GM23338 (cell line): ENCODE data around the gene HERPUD1. TPM values are rescaled to one million over a fixed set of nuclear protein-coding genes. Genes with fewer than 3 reads are reported as not detected.

Experiments used
- ATAC-seq: fragments of 200-7000 bp; cut with Tn5 transposase; 3 replicates; pipeline ENCODE4 v1.9.1; 2020
- DNase-seq: peaks from one replicate; pipeline ENCODE4 v3.0.0-alpha.2; 2015; ENCODE audit warnings: low spot score
- H2AFZ ChIP-seq: fragments of 200-600 bp; sonication (generic); 2 replicates; pipeline ENCODE4 v1.8.0; 2016; ENCODE audit warnings: antibody characterized with exemption, mild to moderate bottlenecking, moderate library complexity
- H3F3A ChIP-seq: fragments of 200-600 bp; sonication (generic); replicated peaks from 2 replicates; pipeline ENCODE4 v1.8.0; 2017; ENCODE audit warnings: antibody characterized with exemption, mixed run types, low read depth
- H3K27ac ChIP-seq: fragments of 200-600 bp; sonication (generic); 2 replicates; pipeline ENCODE4 v1.6.1; 2016; ENCODE audit warnings: low read depth
- H3K27me3 ChIP-seq: fragments of 200-600 bp; sonication (generic); 2 replicates; pipeline ENCODE4 v1.8.0; 2016; ENCODE audit warnings: mild to moderate bottlenecking, mixed run types, moderate library complexity; ENCODE audit not compliant: insufficient read depth
- H3K36me3 ChIP-seq: fragments of 200-600 bp; sonication (generic); 2 replicates; pipeline ENCODE4 v1.8.0; 2016; ENCODE audit warnings: mild to moderate bottlenecking; ENCODE audit not compliant: insufficient read depth
- H3K4me1 ChIP-seq: fragments of 200-600 bp; sonication (generic); 2 replicates; pipeline ENCODE4 v1.8.0; 2016; ENCODE audit warnings: mild to moderate bottlenecking, moderate library complexity; ENCODE audit not compliant: insufficient read depth
- H3K4me2 ChIP-seq: fragments of 200-600 bp; sonication (generic); 2 replicates; pipeline ENCODE4 v1.7.1; 2017; ENCODE audit warnings: mixed run types
- H3K4me3 ChIP-seq: fragments of 200-600 bp; sonication (generic); 2 replicates; pipeline ENCODE4 v1.6.1; 2016; ENCODE audit warnings: mixed run types
- H3K79me2 ChIP-seq: fragments of 200-600 bp; sonication (generic); replicated peaks from 2 replicates; pipeline ENCODE4 v1.8.0; 2017; ENCODE audit warnings: mild to moderate bottlenecking; ENCODE audit not compliant: insufficient read depth
- H3K9me2 ChIP-seq: fragments of 200-600 bp; sonication (generic); 2 replicates; pipeline ENCODE4 v1.8.0; 2017; ENCODE audit not compliant: insufficient read depth
- H4K20me1 ChIP-seq: fragments of 200-600 bp; sonication (generic); replicated peaks from 2 replicates; pipeline ENCODE4 v1.8.0; 2017; ENCODE audit warnings: mild to moderate bottlenecking; ENCODE audit not compliant: insufficient read depth
- H3K27ac Mint-ChIP-seq: 2 replicates; pipeline ENCODE4 v1.8.0; 2020; ENCODE audit warnings: inconsistent platforms, mild to moderate bottlenecking, moderate library complexity, mixed read lengths
- H3K27me3 Mint-ChIP-seq: 3 replicates; pipeline ENCODE4 v1.8.0; 2022; ENCODE audit warnings: low read depth, mild to moderate bottlenecking, moderate library complexity, mixed read lengths, inconsistent platforms; ENCODE audit not compliant: insufficient read depth, poor library complexity
- H3K36me3 Mint-ChIP-seq: 3 replicates; pipeline ENCODE4 v1.8.0; 2021; ENCODE audit warnings: low read depth, mild to moderate bottlenecking, inconsistent platforms, moderate library complexity, mixed read lengths
- H3K4me1 Mint-ChIP-seq: 3 replicates; pipeline ENCODE4 v1.8.0; 2020; ENCODE audit warnings: mild to moderate bottlenecking, inconsistent platforms, mixed read lengths
- H3K4me3 Mint-ChIP-seq: 3 replicates; pipeline ENCODE4 v1.8.0; 2021; ENCODE audit warnings: moderate library complexity, mild to moderate bottlenecking, inconsistent platforms, mixed read lengths
- H3K9me3 Mint-ChIP-seq: 3 replicates; pipeline ENCODE4 v1.8.0; 2020; ENCODE audit warnings: moderate library complexity, mild to moderate bottlenecking, inconsistent platforms, mixed read lengths
- CREB1 ChIP-seq: fragments of 250-450 bp; sonication (Bioruptor Pico); IDR thresholded peaks from 2 replicates; pipeline ENCODE4 v1.5.0; 2020; ENCODE audit warnings: low read depth, mild to moderate bottlenecking, moderate library complexity
- EZH2 ChIP-seq: fragments of 200-600 bp; sonication (generic); IDR thresholded peaks from one replicate; pipeline ENCODE4 v1.8.0; 2017; ENCODE audit warnings: antibody characterized with exemption, mild to moderate bottlenecking, low read depth; ENCODE audit not compliant: unreplicated experiment
- EZH2phosphoT487 ChIP-seq: fragments of 200-600 bp; sonication (generic); IDR thresholded peaks from one replicate; pipeline ENCODE4 v1.8.1; 2018; ENCODE audit warnings: antibody characterized with exemption; ENCODE audit not compliant: unreplicated experiment
- JUNB ChIP-seq: IDR thresholded peaks from one replicate; pipeline ENCODE4 v1.6.1; 2016; ENCODE audit warnings: antibody characterized with exemption; ENCODE audit not compliant: unreplicated experiment
- NANOG ChIP-seq: IDR thresholded peaks from 2 replicates; pipeline ENCODE4 v1.6.1; 2016; ENCODE audit warnings: antibody characterized with exemption, borderline replicate concordance
- POLR2AphosphoS5 ChIP-seq: IDR thresholded peaks from 2 replicates; pipeline ENCODE4 v1.6.1; 2016; ENCODE audit warnings: antibody characterized with exemption, low read depth
- STAT1 ChIP-seq: IDR thresholded peaks from one replicate; pipeline ENCODE4 v1.6.1; 2016; ENCODE audit warnings: antibody characterized with exemption; ENCODE audit not compliant: unreplicated experiment
- ZNF331 ChIP-seq: fragments of 250-450 bp; sonication (Bioruptor Pico); IDR thresholded peaks from 2 replicates; pipeline ENCODE4 v1.5.0; 2020; ENCODE audit warnings: low read depth, mild to moderate bottlenecking, moderate library complexity
- polyA plus RNA-seq: library from polyadenylated mRNA; unstranded; fragments of >200 nt; fragmentation: Nextera tagmentation; extraction: Ambion mirVana; gene quantifications from 2 replicates; pipeline ENCODE4 v1.2.1, GENCODE V29; 2016
- total RNA-seq: library from RNA; depleted of rRNA; stranded (reverse); fragments of >200 nt; shearing (Covaris generic); gene quantifications from 2 replicates; pipeline ENCODE4 v1.2.3, GENCODE V29; 2014
- TF ChIP-seq, protein P1 (sequence below): fragments of 250-450 bp; sonication (Bioruptor Pico); IDR thresholded peaks from 2 replicates; pipeline ENCODE4 v1.5.0; 2020; ENCODE audit warnings: mild to moderate bottlenecking, moderate library complexity
- TF ChIP-seq, protein P2 (sequence below): IDR thresholded peaks from one replicate; pipeline ENCODE4 v1.6.1; 2018; ENCODE audit warnings: antibody characterized with exemption; ENCODE audit not compliant: unreplicated experiment
- TF ChIP-seq, protein P3 (sequence below): IDR thresholded peaks from 2 replicates; pipeline ENCODE4 v1.6.1; 2016; ENCODE audit warnings: antibody characterized with exemption

Gene HERPUD1
- total and polyA plus RNA-seq, 2 experiments from 2014 or later = 41.1 to 44.1 TPM

DNA sequence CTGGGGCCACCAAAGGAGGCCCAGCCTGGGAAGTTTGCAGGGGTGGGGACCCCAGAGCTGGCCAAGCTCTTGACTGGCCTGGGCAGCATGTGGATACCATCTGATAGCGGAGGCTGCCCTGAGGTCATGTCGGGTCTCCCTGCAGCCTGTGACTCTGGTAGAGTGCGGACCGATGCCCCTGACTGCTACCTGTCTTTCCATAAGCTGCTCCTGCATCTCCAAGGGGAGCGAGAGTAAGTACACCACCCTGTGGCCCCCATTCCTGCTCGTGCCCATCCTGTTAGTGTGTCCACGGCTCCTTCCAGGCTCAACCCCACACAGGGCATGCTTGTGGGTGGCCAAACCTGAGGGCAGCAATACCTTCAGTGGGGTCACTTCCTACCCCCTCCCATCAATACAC, 37.8 kb downstream of the HERPUD1 start:
- H3K27ac Mint-ChIP-seq = no peak overlapping the region
- peaks cover 10% of the 10 kb centered on the region for H3K27me3 Mint-ChIP-seq
- Histone ChIP-seq H3K36me3 (no peaks in the 10 kb centered on the region), H3K9me2 (no peaks in the 10 kb centered on the region), H3K4me1 (no peaks in the 10 kb centered on the region), H3K27me3 (no peaks in the 10 kb centered on the region), H4K20me1 (no peaks in the 10 kb centered on the region), H3K4me2 (no peak overlapping the region), H3K4me3 (no peak overlapping the region), H2AFZ (no peak overlapping the region), H3K27ac (no peak overlapping the region), H3K79me2 (no peaks in the 10 kb centered on the region), H3F3A (no peaks in the 10 kb centered on the region)
- ATAC-seq (no peak), DNase-seq (no peak)
- H3K9me3 Mint-ChIP-seq = peaks cover 2% of the 10 kb centered on the region; the same call in 1 of the 3 replicates
- H3K4me1 Mint-ChIP-seq = no peaks in the 10 kb centered on the region; the same call in 2 of the 3 replicates
- H3K36me3 Mint-ChIP-seq = no peaks in the 10 kb centered on the region
- TF ChIP-seq CREB1 (CRISPR knock-in tag) = no peak
- TF ChIP-seq EZH2phosphoT487 = no peak
- TF ChIP-seq STAT1 = no peak
- TF ChIP-seq, protein P1, sequence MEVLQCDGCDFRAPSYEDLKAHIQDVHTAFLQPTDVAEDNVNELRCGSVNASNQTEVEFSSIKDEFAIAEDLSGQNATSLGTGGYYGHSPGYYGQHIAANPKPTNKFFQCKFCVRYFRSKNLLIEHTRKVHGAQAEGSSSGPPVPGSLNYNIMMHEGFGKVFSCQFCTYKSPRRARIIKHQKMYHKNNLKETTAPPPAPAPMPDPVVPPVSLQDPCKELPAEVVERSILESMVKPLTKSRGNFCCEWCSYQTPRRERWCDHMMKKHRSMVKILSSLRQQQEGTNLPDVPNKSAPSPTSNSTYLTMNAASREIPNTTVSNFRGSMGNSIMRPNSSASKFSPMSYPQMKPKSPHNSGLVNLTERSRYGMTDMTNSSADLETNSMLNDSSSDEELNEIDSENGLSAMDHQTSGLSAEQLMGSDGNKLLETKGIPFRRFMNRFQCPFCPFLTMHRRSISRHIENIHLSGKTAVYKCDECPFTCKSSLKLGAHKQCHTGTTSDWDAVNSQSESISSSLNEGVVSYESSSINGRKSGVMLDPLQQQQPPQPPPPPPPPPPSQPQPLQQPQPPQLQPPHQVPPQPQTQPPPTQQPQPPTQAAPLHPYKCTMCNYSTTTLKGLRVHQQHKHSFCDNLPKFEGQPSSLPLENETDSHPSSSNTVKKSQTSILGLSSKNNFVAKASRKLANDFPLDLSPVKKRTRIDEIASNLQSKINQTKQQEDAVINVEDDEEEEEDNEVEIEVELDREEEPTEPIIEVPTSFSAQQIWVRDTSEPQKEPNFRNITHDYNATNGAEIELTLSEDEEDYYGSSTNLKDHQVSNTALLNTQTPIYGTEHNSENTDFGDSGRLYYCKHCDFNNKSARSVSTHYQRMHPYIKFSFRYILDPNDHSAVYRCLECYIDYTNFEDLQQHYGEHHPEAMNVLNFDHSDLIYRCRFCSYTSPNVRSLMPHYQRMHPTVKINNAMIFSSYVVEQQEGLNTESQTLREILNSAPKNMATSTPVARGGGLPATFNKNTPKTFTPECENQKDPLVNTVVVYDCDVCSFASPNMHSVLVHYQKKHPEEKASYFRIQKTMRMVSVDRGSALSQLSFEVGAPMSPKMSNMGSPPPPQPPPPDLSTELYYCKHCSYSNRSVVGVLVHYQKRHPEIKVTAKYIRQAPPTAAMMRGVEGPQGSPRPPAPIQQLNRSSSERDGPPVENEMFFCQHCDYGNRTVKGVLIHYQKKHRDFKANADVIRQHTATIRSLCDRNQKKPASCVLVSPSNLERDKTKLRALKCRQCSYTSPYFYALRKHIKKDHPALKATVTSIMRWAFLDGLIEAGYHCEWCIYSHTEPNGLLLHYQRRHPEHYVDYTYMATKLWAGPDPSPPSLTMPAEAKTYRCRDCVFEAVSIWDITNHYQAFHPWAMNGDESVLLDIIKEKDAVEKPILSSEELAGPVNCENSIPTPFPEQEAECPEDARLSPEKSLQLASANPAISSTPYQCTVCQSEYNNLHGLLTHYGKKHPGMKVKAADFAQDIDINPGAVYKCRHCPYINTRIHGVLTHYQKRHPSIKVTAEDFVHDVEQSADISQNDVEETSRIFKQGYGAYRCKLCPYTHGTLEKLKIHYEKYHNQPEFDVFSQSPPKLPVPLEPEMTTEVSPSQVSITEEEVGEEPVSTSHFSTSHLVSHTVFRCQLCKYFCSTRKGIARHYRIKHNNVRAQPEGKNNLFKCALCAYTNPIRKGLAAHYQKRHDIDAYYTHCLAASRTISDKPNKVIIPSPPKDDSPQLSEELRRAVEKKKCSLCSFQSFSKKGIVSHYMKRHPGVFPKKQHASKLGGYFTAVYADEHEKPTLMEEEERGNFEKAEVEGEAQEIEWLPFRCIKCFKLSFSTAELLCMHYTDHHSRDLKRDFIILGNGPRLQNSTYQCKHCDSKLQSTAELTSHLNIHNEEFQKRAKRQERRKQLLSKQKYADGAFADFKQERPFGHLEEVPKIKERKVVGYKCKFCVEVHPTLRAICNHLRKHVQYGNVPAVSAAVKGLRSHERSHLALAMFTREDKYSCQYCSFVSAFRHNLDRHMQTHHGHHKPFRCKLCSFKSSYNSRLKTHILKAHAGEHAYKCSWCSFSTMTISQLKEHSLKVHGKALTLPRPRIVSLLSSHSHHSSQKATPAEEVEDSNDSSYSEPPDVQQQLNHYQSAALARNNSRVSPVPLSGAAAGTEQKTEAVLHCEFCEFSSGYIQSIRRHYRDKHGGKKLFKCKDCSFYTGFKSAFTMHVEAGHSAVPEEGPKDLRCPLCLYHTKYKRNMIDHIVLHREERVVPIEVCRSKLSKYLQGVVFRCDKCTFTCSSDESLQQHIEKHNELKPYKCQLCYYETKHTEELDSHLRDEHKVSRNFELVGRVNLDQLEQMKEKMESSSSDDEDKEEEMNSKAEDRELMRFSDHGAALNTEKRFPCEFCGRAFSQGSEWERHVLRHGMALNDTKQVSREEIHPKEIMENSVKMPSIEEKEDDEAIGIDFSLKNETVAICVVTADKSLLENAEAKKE (CRISPR knock-in tag) = no peak
- TF ChIP-seq EZH2 = no peak
- TF ChIP-seq, protein P2, sequence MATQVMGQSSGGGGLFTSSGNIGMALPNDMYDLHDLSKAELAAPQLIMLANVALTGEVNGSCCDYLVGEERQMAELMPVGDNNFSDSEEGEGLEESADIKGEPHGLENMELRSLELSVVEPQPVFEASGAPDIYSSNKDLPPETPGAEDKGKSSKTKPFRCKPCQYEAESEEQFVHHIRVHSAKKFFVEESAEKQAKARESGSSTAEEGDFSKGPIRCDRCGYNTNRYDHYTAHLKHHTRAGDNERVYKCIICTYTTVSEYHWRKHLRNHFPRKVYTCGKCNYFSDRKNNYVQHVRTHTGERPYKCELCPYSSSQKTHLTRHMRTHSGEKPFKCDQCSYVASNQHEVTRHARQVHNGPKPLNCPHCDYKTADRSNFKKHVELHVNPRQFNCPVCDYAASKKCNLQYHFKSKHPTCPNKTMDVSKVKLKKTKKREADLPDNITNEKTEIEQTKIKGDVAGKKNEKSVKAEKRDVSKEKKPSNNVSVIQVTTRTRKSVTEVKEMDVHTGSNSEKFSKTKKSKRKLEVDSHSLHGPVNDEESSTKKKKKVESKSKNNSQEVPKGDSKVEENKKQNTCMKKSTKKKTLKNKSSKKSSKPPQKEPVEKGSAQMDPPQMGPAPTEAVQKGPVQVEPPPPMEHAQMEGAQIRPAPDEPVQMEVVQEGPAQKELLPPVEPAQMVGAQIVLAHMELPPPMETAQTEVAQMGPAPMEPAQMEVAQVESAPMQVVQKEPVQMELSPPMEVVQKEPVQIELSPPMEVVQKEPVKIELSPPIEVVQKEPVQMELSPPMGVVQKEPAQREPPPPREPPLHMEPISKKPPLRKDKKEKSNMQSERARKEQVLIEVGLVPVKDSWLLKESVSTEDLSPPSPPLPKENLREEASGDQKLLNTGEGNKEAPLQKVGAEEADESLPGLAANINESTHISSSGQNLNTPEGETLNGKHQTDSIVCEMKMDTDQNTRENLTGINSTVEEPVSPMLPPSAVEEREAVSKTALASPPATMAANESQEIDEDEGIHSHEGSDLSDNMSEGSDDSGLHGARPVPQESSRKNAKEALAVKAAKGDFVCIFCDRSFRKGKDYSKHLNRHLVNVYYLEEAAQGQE = no peak
- no peak for TF ChIP-seq ZNF331
- TF ChIP-seq, protein P3, sequence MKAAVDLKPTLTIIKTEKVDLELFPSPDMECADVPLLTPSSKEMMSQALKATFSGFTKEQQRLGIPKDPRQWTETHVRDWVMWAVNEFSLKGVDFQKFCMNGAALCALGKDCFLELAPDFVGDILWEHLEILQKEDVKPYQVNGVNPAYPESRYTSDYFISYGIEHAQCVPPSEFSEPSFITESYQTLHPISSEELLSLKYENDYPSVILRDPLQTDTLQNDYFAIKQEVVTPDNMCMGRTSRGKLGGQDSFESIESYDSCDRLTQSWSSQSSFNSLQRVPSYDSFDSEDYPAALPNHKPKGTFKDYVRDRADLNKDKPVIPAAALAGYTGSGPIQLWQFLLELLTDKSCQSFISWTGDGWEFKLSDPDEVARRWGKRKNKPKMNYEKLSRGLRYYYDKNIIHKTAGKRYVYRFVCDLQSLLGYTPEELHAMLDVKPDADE = no peak
- no peak for TF ChIP-seq NANOG
- TF ChIP-seq JUNB = no peak
- no peak for TF ChIP-seq POLR2AphosphoS5
- no peak overlapping the region for H3K4me3 Mint-ChIP-seq
